ENCODE measurements around the gene MYCL.

DNA sequence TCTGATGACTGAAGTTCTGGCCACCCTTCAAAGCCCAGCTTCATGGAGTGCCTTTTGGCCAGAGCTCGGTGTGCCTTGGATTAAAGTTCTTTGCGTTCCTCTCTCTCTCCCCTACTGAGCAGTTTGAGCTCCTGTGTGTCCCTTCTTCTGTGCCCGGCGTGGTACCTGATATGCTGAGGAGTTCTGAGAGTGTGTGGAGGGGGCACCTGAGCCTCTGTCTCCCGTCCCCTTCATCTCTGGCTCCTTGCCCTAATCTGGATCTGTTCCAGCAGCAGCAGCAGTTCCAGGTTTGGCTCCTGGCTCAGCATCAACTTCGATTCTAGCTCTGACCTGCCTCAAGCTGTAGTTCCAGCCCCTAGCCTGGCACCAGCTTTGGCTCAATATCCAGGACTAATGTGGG lies 25.1 kb upstream of the MYCL start:
- TF ChIP-seq BACH2 (CRISPR knock-in tag; IDR thresholded peaks at IDR 0.05; ENCODE audit: borderline replicate concordance): no peak
- TF ChIP-seq, protein P1, sequence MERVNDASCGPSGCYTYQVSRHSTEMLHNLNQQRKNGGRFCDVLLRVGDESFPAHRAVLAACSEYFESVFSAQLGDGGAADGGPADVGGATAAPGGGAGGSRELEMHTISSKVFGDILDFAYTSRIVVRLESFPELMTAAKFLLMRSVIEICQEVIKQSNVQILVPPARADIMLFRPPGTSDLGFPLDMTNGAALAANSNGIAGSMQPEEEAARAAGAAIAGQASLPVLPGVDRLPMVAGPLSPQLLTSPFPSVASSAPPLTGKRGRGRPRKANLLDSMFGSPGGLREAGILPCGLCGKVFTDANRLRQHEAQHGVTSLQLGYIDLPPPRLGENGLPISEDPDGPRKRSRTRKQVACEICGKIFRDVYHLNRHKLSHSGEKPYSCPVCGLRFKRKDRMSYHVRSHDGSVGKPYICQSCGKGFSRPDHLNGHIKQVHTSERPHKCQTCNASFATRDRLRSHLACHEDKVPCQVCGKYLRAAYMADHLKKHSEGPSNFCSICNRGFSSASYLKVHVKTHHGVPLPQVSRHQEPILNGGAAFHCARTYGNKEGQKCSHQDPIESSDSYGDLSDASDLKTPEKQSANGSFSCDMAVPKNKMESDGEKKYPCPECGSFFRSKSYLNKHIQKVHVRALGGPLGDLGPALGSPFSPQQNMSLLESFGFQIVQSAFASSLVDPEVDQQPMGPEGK (CRISPR knock-in tag; IDR thresholded peaks at IDR 0.05; ENCODE audit: borderline replicate concordance): no peak
- TF ChIP-seq ZNF70 (CRISPR knock-in tag; IDR thresholded peaks at IDR 0.05): no peak
- TF ChIP-seq SNAI2 (CRISPR knock-in tag; IDR thresholded peaks at IDR 0.05): no peak
- no peak for TF ChIP-seq ARNTL (CRISPR knock-in tag; IDR thresholded peaks at IDR 0.05; ENCODE audit: borderline replicate concordance, low read depth)

All from SK-N-SH treated with all-trans-retinoic acid at 6 μM for 48 hours (cell line).